ENCODE results near the gene CEP68.
"Not testable (repeated sequence)": the region's sequence is repeated elsewhere in the genome, so short reads cannot be mapped to it uniquely, and the experiment has no call there.

Gene CEP68

DNA sequence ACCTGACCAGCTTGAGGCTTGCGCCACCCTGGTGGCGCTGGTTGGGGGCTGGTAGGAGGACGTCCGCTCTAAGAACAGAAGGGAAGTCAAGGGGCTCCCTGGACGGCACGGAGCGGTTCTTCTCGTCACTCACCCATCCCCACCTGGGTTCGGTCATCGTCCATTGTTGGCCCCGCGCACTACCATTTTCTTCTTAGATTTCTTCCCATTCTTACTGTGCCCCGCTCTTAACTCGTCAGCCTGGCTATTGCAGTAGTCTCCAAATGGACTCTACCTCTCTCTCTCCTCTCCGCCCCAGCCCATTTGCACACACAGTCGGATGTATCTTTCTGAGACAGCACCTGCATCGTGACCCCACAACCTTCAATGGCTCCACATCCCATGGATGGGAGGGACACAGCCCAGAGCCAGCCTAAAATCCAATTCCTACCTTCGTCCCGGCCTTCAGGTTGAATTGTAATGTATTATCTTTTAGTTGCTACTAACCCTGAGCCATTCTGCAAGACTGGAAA lies 74.5 kb downstream of the CEP68 start:
- TF ChIP-seq, protein P1, sequence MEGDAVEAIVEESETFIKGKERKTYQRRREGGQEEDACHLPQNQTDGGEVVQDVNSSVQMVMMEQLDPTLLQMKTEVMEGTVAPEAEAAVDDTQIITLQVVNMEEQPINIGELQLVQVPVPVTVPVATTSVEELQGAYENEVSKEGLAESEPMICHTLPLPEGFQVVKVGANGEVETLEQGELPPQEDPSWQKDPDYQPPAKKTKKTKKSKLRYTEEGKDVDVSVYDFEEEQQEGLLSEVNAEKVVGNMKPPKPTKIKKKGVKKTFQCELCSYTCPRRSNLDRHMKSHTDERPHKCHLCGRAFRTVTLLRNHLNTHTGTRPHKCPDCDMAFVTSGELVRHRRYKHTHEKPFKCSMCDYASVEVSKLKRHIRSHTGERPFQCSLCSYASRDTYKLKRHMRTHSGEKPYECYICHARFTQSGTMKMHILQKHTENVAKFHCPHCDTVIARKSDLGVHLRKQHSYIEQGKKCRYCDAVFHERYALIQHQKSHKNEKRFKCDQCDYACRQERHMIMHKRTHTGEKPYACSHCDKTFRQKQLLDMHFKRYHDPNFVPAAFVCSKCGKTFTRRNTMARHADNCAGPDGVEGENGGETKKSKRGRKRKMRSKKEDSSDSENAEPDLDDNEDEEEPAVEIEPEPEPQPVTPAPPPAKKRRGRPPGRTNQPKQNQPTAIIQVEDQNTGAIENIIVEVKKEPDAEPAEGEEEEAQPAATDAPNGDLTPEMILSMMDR (IDR thresholded peaks at IDR 0.05; ENCODE audit: insufficient read depth, missing control alignments): no peak
- FAIRE-seq (no peak), DNase-seq (ENCODE audit: insufficient read length, low spot score) (no peak)

DNA sequence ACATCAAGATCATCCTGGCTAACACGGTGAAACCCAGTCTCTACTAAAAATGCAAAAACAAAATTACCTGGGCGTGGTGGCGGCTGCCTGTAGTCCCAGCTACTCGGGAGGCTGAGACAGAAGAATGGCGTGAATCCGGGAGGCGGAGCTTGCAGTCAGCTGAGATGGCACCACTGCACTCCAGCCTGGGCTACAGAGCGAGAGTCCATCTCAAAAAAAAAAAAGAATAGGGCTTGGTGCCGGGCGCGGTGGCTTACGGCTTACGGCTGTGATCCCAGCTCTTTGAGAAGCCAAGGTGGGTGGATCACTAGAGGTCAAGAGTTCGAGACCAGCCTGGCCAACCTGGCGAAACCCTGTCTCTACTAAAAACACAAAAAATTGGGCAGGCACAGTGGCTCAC lies 76.7 kb downstream of the CEP68 start:
- not testable (repeated sequence) for DNase-seq (ENCODE audit: insufficient read length, low spot score); FAIRE-seq

DNA sequence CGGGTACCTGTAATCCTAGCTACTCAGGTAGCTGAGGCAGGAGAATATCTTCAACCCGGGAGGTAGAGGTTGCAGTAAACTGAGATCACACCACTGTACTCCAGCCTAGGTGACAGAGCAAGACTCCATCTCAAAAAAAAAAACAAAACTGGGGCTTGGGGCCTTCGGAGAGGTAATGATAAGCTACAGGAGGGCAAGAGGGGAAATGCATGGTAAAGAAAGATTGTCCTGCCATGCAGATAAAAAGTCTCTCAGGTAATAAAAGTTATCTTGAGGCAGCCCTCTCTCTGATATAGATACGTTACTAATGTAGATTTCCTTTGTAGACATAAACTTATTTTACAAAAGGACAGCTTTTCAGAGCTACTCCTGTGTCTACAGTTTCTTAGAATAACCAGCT lies 77.4 kb downstream of the CEP68 start:
- TF ChIP-seq, protein P1 (IDR thresholded peaks at IDR 0.05; ENCODE audit: insufficient read depth, missing control alignments): no peak
- DNase-seq (ENCODE audit: insufficient read length, low spot score) (no peak), FAIRE-seq (no peak)

DNA sequence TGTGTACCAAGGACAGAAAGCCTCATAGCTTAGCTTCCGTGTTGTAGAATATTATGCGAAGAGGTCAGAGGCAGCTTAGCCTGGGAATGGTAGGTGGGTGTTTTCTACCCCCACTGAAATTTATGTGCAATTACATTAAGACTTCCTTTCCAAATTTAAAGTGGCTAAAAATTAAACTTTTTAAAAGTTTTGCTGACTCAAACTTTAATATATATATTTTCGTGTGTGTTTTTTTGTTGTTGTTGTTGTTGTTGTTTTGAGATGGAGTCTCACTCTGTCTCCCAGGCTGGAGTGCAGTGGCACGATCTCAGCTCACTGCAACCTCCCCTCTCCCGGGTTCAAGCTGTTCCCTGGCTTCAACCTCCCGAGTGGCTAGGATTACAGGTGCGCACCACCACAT lies 77.9 kb downstream of the CEP68 start:
- FAIRE-seq: no peak
- TF ChIP-seq, protein P1 (IDR thresholded peaks at IDR 0.05; ENCODE audit: insufficient read depth, missing control alignments): no peak
- DNase-seq (ENCODE audit: insufficient read length, low spot score): no peak

DNA sequence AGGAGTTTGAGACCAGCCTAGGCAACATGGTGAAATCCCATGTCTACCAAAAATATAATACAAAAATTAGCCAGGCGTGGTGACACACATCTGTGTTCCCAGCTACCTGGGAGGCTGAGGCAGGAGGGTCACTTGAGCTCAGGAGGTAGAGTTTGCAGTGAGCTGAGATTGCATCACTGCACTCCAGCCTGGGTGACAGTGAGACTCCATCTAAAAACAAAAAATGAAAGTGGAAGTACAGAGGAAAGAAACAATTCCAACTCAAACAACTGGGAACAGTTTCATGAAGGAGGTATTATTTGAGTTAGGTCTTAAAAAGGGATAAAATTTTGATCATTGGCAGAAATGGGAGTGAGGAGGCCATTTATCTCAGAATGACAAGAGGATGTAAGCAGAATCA lies 80.0 kb downstream of the CEP68 start:
- TF ChIP-seq, protein P1 (IDR thresholded peaks at IDR 0.05; ENCODE audit: insufficient read depth, missing control alignments): no peak
- no peak for DNase-seq (ENCODE audit: insufficient read length, low spot score)
- no peak for FAIRE-seq
